OCI-M1 (cell line): ENCODE measurements around the gene DBNDD1.

Experiments used
- DNase-seq: peaks from one replicate; lab custom pipeline; 2025; lab: John Stamatoyannopoulos, UW

Gene DBNDD1

GRCh38 chr16:89961920-89962319, 57.3 kb downstream of the DBNDD1 start:
- DNase-seq = no peak

- no peak for DNase-seq
Measured at GRCh38 chr16:89960966-89961365, 58.3 kb downstream of the DBNDD1 start.

DNA sequence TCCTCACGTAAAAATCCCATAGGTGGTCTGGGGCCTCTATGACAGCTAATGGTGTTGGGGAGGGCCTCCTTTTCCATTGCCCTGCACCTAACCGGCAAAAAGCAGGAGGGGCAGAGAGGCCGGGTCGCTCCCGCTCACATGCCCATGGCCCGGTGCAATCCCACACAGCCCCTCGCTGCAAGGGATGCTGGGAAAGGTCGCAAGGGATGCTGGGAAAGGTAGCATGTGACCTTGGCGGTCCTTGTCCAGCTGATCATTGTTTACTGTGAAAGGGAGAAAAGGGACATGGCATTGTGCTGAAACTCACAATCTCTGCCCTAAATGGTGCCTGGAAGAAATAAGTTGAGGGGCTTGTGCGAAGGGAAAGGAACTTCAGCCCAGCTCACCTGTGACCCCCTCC, 60.7 kb downstream of the DBNDD1 start:
- DNase-seq = no peak

GRCh38 chr16:89958068-89958467, 61.2 kb downstream of the DBNDD1 start:
- DNase-seq = no peak

DNA sequence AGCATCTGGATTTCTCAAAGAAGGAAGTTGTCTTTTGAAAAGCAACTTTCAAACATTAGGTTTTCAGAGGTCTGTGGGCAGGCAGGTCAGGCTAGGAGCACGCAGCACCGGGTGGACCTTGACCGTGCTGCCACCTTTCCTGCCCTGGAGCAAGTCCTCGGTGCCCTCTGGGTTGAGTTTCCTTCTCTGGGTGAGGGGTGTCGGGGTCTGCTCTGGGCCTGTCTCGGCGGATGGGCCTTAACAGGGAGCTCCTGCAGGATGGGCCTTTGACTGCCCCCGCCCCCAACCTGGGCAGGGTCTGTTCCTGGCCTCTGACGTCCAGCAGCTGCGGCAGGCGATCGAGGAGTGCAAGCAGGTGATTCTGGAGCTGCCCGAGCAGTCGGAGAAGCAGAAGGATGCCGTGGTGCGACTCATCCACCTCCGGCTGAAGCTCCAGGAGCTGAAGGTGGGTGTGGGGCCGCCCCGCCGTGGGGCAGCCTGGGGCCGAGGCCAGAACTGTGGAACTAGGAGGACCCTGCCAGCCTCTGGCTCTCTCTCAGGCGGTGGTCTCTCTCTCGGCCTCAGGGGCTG, 62.0 kb downstream of the DBNDD1 start:
- no peak for DNase-seq

DNA sequence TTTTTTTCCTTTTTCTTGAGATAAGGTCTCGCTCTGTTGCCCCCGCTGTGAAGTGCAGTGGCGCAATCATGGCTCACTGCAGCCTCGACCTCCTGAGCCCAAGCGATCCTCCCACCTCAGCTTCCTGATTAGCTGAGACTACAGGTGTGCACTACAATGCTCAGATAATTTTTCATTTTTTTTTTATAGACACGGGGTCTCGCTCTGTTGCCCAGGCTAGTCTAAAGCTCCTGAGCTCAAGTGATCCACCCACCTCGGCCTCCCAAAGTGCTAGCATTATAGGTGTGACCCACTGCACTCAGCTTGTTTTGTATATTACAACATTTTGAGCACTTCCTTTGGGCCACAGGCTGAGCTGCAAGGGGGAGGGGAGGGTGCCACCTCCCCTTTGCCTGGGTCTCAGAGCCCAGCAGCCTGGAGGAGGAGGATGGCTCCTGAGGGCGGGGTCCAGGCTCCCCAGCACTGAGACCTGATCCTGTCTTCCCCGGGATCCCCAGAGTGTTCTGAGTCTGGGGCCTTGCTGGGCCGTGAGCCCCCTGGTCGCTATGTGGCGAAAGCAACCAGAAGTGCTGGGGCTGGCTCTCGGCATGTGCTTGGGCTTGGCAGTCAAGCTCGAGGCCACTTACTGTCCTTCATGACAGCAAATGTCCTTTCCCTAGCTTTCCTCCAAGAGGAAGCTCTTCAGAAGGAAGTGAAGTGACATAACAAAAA, 62.6 kb downstream of the DBNDD1 start:
- DNase-seq = no peak

GRCh38 chr16:89955001-89955685, 64.1 kb downstream of the DBNDD1 start:
- DNase-seq = no peak
